Astrocyte of the hippocampus (primary cell): ENCODE results near the gene SNX19.
A peak's percentile ranks its signal among the peaks of the same experiment; 100 is the strongest.
"Not testable (repeated sequence)": the region's sequence is repeated elsewhere in the genome, so short reads cannot be mapped to it uniquely, and the experiment has no call there.

ENCODE experiments used
- DNase-seq: peaks from one replicate; pipeline ENCODE4 v3.0.0; 2011; ENCODE audit warnings: low read depth, low spot score

SNX19 gene

DNA sequence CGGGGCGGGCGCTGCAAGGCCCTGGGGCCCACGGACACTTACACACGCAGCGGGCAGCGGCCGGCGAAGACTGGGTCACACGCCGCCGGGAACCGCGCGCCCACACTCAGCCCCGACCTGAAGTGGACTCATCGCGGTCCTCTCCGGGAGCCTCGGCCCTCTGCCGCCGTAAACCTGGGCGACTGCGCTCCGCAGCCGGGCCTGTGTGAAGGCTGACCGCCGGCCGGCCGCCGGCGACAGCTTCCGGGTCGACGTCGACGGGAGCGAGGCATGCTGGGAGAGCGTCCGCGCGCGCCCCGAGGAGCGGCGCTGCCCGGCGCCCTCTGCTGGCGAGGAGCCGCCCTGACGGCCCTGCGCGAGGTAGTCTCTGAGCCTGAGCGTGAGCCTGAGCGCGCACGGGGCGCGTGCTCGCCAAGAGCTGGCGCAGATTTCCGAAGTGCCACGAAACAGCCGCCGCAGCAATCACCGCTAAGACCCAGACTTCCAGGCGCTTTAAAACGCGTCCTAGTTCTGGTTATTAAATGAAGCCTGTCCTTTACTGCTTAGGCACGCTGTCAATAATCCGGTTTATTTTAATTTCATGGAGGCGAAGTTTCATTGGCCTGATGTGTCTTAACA is at the start of gene SNX19:
Gene SNX19, minus strand, starts transcription at position 242 of the 618 bp plus-strand sequence. CDS start 540 bp downstream, outside the sequence.
- peak; percentile 98 for DNase-seq

GRCh38 chr11:130964058-130964792 is 47.9 kb upstream of the SNX19 start:
- DNase-seq: no peak

DNA sequence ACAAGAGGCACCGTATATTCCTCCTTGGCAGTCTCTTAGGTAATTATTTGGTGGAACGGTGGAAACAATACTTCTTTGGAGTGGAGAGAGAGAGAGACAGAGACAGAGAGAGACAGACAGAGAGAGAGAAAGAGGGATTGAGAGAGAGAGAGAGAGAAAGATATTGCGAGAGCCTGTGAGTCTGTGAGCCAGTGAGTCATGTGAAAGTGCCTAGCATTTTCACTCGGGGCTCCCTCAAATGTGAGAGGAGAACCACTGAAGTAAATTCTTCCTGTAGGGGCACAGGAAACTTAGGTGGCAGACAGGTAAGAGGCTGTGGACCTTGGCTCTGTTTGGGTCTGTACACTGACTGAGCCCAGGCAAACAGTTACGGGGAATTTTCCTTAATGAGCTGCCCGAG is 31.6 kb upstream of the SNX19 start:
- no peak for DNase-seq

DNA sequence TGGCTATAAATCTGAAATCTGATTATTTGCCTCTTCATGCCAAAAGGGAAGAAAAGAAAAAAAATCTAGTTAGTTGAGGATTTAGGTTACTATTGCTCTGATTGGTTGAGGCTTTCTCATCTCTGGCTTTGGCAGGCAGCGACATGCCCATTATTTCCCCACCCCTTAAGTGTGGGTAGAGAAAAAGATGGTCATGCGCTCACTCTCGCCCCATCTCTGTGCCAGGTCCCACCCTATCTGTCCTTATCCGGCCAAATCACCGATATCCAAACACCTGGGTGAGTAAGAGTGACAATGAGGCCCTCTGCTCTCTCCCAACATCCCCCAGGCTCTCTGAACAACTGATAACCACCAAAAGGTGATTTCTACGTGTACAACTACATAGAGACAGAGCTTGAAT is 31.2 kb upstream of the SNX19 start:
- DNase-seq: no peak

- DNase-seq: no peak
Measured at GRCh38 chr11:130947058-130947457, 30.8 kb upstream of the SNX19 start.

DNA sequence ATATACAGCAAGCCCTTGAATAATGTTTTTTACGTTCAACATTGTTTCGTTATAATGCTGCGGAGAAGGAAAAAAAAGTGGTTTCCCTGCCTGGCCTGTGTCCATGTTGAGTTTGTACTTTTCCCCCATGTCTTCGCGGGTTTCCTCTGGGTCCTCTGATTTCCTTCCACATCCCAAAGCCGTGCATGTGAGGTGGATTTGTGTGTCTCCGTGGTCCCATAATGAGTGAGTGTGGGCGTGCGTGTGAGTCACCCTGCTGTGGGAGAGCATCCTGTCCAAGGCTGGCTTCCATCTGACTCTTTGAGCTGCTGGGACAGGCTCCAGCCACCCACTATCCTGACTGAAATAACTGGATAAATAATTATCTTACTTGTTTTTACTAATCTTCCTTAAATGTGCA is 29.6 kb upstream of the SNX19 start:
- DNase-seq: peak; percentile 67

GRCh38 chr11:130940706-130941105 is 24.4 kb upstream of the SNX19 start:
- DNase-seq: no peak

- no peak for DNase-seq
Measured at GRCh38 chr11:130937051-130937450, 20.8 kb upstream of the SNX19 start.

- DNase-seq: no peak
Measured at GRCh38 chr11:130932086-130932712, 15.9 kb upstream of the SNX19 start.

GRCh38 chr11:130924750-130925149 is 8.5 kb upstream of the SNX19 start:
- DNase-seq: no peak

DNA sequence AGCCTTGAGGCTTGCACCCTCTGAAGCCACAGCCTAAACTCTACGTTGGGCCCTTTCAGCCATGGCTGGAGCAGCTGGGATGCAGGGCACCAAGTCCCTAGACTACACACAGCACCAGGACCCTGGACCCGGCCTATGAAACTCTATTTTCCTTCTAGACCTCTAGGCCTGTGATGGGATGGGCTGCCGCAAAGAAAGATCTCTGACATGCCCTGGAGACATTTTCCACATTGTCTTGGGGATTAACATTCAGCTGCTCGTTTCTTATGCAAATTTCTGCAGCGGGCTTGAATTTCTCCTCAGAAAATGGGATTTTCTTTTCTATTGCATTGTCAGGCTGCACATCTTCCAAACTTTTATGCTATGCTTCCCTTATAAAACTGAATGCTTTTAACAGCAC is 4.3 kb upstream of the SNX19 start:
- DNase-seq: not testable (repeated sequence)

- no peak for DNase-seq
Measured at GRCh38 chr11:130918081-130918480, 1.8 kb upstream of the SNX19 start.

DNA sequence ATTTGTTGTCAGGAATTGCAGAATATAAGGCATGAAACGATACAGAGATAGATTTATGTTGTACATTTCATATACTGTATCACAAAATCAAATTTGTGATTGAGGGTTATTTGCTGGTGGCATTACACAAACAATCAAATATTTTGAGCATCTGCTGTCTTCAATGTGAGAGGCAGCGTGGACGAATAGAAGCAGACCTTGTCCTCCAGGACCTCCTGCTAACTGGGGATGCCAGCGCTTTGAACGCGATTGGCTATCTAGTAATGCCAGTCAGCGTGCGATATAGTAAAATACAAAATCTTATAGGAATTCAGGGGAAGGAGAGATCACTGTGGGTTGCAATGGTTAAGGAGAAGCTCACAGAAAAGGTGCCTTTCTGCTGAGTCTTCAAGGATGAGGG is 631 bp upstream of the SNX19 start:
- DNase-seq: peak; percentile 4

GRCh38 chr11:130915603-130916237 is 559 bp downstream of the SNX19 start:
- DNase-seq: no peak

DNA sequence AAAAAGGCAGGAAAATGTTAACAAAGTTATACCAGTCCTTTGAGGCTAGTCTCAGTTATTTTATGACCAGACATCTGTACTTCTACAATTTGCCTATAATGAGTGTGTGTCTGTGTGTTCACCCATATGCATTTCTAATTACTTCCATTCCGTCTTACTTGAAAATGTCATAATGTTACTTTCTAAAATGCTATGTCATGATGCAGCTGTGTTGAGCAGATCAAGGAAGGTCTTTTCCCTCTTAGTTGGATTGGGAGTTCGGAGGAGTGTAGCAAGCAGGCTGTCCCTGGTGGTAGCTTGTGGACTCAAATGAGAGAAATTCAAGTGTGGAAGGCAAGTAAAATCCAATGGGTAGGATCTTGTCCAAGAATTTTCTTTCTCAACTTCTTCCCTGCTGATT is 3.0 kb downstream of the SNX19 start:
- no peak for DNase-seq

DNA sequence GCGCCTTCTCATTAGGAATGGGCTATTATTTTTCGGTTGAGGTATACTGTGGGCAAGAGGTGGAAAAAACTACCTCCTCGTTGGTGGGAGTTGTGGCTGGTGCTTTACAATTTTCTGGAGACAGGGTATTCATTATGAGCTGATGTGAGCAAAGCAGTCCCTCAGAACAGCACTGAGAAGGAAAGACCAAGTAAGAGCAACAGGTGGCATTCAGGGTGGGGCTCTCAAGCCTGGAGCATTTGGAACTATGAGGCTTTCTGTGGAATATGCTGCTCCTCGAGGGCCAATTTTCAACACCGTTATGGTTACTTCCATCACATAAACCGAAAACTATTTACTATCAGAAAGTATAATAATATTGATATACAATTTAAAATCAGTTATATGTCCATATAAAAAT is 3.7 kb downstream of the SNX19 start:
- DNase-seq: no peak

DNA sequence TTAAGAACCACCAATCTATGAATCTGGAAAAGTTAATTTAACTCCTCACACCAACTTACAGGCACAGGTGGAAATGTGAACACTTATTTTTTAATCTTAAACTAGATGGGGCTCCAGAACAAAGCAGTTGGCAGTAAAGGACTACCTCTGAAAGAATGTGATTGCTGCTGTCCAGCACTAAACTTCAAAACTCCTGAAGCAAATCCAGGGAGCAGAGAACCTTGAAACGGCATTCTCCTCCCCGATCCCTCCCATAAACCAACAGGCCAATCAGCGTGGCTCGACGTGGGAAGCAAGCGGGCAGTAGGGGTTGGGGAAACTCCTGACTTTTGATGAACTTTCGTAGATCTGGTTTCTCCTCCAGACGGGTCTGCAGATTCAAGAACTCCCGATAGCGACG is 5.0 kb downstream of the SNX19 start:
- no peak for DNase-seq

- DNase-seq: peak; percentile 28
Measured at GRCh38 chr11:130909650-130910049, 6.6 kb downstream of the SNX19 start.

DNA sequence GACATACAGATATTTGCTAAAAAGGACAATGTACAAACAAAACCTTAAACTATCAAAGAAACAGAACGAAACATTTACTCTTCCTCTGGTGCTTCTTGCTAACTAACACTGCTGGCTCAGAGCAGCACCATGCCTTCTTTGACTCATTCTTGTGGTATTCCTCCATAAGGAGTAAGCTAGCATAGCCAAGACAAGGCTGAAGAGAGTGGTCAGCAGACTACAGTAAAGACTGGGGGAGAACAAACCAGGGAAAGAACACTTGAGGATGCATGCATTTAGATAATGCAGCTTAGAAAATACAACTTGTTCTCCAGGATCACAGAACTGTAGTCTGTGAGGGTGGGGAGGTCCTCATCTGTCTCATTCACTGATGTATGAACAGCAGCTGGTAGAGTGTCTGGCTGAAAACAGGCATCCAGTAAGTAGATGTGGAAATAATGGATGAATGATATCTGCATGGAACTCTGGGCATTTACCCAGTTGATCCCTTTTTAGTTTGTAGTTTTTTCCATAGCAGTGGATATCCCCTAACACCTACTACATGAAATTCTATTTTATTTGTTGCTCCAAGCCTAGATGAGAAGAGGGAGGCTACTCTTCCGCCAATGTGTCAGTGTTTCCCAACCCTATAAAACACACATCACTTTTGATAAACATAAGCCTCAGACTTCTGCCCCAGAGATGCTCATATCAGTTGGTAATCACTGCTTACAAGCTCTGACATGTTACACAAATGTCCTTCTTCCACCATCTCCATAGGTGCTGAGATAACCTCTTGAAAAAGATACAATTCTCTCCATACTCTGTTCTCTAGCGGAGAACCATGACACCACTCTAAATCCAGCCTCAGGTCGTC is 7.3 kb downstream of the SNX19 start:
- peak; percentile 84 for DNase-seq

GRCh38 chr11:130908061-130908460 is 8.2 kb downstream of the SNX19 start:
- peak; percentile 12 for DNase-seq

GRCh38 chr11:130907229-130907628 is 9.1 kb downstream of the SNX19 start:
- no peak for DNase-seq

DNA sequence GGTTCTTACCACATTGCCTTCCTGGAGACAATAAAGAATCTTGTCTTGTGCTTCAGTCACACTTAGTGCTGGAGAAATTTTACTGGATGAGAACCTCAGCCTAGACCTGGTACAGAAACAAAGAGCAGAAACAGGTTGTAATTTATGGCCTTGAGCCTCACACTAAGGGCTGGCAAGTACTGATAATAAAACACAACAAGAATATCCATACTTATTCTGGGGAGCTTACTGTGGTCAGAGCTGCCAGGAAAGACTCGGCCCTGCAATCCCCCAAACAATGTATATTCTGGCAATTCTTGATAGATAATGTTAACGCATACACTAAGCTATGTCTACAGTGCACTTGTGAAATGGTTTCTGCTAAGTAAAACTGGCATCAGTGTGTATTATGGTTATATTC is 9.7 kb downstream of the SNX19 start:
- no peak for DNase-seq
